ENCODE results near the gene ECT2L.

The ECT2L gene

GRCh38 chr6:138830248-138830647 is 34.4 kb downstream of the ECT2L start:
- H3K9ac ChIP-seq (ENCODE audit: insufficient read length) = no peak overlapping the region
- H3K4me3 ChIP-seq = no peak overlapping the region
- no peaks in the 10 kb centered on the region for H3K9me3 ChIP-seq (ENCODE audit: low read depth, low read length)
- no peak overlapping the region for H3K27ac ChIP-seq
- H3K36me3 ChIP-seq (ENCODE audit: insufficient read depth, low read length) = no peaks in the 10 kb centered on the region
- no peak for TF ChIP-seq EZH2 (IDR thresholded peaks at IDR 0.05)
- TF ChIP-seq POLR2AphosphoS5 (IDR thresholded peaks at IDR 0.05; ENCODE audit: borderline replicate concordance, low read depth, low read length) = no peak
- TF ChIP-seq FOXP2 (optimal IDR thresholded peaks at IDR 0.05; ENCODE audit: control extremely low read depth, extremely low read length, insufficient read depth) = no peak
- DNase-seq (ENCODE audit: low read depth, low spot score) = no peak

DNA sequence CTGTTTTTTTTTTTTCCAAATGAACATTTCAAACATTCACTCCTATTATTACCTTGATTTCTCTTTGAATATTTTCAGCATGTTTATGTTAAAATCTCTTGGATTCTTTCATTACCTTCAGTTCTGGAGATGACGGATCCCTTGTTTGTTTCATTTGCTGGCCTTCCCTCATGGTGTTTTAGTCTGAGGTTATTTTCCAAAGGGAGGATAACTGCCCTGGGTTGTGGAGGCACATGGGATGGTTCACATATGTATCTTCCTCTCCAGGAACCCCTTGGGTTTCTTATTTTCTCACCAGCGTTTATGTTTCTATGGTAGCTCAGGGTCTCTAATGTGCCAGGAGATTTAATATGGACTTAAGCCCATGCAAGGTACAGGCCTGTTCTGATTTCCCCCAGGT is 36.3 kb downstream of the ECT2L start:
- H3K27ac ChIP-seq = no peak overlapping the region
- no peak overlapping the region for H3K4me3 ChIP-seq
- no peak for TF ChIP-seq FOXP2 (optimal IDR thresholded peaks at IDR 0.05; ENCODE audit: control extremely low read depth, extremely low read length, insufficient read depth)
- TF ChIP-seq POLR2AphosphoS5 (IDR thresholded peaks at IDR 0.05; ENCODE audit: borderline replicate concordance, low read depth, low read length) = no peak
- no peak for TF ChIP-seq EZH2 (IDR thresholded peaks at IDR 0.05)
- no peak for DNase-seq (ENCODE audit: low read depth, low spot score)
- no peaks in the 10 kb centered on the region for H3K9me3 ChIP-seq (ENCODE audit: low read depth, low read length)
- H3K9ac ChIP-seq (ENCODE audit: insufficient read length) = no peak overlapping the region
- no peaks in the 10 kb centered on the region for H3K36me3 ChIP-seq (ENCODE audit: insufficient read depth, low read length)

DNA sequence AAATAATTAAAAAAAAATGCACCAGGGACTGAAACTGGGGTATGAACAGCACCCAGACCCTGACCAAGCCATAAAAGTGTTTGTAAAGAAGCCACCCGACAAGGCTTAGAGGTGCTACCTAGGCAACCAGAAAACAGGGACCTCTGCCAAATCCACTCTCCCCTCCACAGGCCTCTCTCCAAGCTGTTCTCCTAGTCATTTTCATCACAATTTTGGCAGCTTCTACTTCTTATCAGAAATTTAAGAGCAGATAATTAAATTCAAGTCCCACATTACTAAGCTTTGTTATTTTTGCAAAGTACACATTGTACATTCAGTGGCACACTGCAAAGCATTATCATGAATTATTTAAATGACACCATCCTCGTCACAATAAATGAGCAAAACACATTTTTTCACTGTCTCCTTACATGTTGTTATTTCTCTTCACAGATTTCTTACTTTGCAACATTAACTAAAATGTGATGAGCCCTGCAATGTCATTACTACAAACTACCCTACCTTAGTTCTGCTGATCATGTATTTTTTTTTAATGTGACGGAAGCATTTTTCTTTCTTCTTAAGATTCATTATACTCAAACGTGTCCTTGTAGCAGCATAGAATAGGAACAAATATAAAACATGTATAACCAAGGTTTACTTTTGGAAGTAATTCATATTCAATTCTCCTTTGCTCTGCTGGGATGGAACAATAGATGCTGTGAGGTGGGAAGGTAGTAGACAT is 38.1 kb downstream of the ECT2L start:
- Histone ChIP-seq H3K4me3 (no peak overlapping the region), H3K9ac (ENCODE audit: insufficient read length) (no peak overlapping the region), H3K27ac (no peak overlapping the region), H3K36me3 (ENCODE audit: insufficient read depth, low read length) (no peaks in the 10 kb centered on the region), H3K9me3 (ENCODE audit: low read depth, low read length) (no peaks in the 10 kb centered on the region)
- no peak for DNase-seq (ENCODE audit: low read depth, low spot score)
- TF ChIP-seq POLR2AphosphoS5 (IDR thresholded peaks at IDR 0.05; ENCODE audit: borderline replicate concordance, low read depth, low read length) = no peak
- TF ChIP-seq FOXP2 (optimal IDR thresholded peaks at IDR 0.05; ENCODE audit: control extremely low read depth, extremely low read length, insufficient read depth) = no peak
- TF ChIP-seq EZH2 (IDR thresholded peaks at IDR 0.05) = no peak

- Histone ChIP-seq H3K4me3 (no peak overlapping the region), H3K27ac (no peak overlapping the region), H3K36me3 (ENCODE audit: insufficient read depth, low read length) (no peaks in the 10 kb centered on the region), H3K9ac (ENCODE audit: insufficient read length) (no peak overlapping the region), H3K9me3 (ENCODE audit: low read depth, low read length) (no peaks in the 10 kb centered on the region)
- no peak for TF ChIP-seq EZH2 (IDR thresholded peaks at IDR 0.05)
- TF ChIP-seq POLR2AphosphoS5 (IDR thresholded peaks at IDR 0.05; ENCODE audit: borderline replicate concordance, low read depth, low read length) = no peak
- no peak for TF ChIP-seq FOXP2 (optimal IDR thresholded peaks at IDR 0.05; ENCODE audit: control extremely low read depth, extremely low read length, insufficient read depth)
- no peak for DNase-seq (ENCODE audit: low read depth, low spot score)
These were observed 41.4 kb downstream of the ECT2L start for GRCh38 chr6:138837246-138837645.

GRCh38 chr6:138844192-138844591 is 48.3 kb downstream of the ECT2L start:
- no peak overlapping the region for H3K27ac ChIP-seq
- no peak for TF ChIP-seq POLR2AphosphoS5 (IDR thresholded peaks at IDR 0.05; ENCODE audit: borderline replicate concordance, low read depth, low read length)
- TF ChIP-seq FOXP2 (optimal IDR thresholded peaks at IDR 0.05; ENCODE audit: control extremely low read depth, extremely low read length, insufficient read depth) = no peak
- TF ChIP-seq EZH2 (IDR thresholded peaks at IDR 0.05) = no peak
- no peaks in the 10 kb centered on the region for H3K9me3 ChIP-seq (ENCODE audit: low read depth, low read length)
- no peak for DNase-seq (ENCODE audit: low read depth, low spot score)
- no peak overlapping the region for H3K9ac ChIP-seq (ENCODE audit: insufficient read length)
- H3K4me3 ChIP-seq = no peak overlapping the region
- no peaks in the 10 kb centered on the region for H3K36me3 ChIP-seq (ENCODE audit: insufficient read depth, low read length)

GRCh38 chr6:138847884-138848283 is 52.0 kb downstream of the ECT2L start:
- TF ChIP-seq FOXP2 (optimal IDR thresholded peaks at IDR 0.05; ENCODE audit: control extremely low read depth, extremely low read length, insufficient read depth) (no peak), EZH2 (IDR thresholded peaks at IDR 0.05) (no peak), POLR2AphosphoS5 (IDR thresholded peaks at IDR 0.05; ENCODE audit: borderline replicate concordance, low read depth, low read length) (no peak)
- DNase-seq (ENCODE audit: low read depth, low spot score) = no peak

DNA sequence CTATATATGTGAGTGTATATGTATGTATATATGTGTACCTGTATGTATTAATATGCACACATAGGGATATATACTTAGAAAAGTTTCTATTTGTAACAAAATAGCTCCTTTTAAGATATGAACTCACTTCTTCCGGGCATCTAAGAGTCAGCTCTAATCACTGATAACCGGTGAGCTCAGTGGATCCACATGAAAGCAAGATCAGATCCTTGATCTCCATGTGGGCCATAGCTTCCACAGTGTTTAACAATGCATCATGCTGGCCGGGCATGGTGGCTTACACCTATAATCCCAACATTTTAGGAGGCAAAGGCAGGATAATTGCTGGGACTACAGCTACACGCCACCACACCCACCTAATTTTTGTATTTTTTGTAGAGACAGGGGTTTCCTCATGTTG is 52.6 kb downstream of the ECT2L start:
- no peak for TF ChIP-seq POLR2AphosphoS5 (IDR thresholded peaks at IDR 0.05; ENCODE audit: borderline replicate concordance, low read depth, low read length)
- no peak for TF ChIP-seq EZH2 (IDR thresholded peaks at IDR 0.05)
- no peak for TF ChIP-seq FOXP2 (optimal IDR thresholded peaks at IDR 0.05; ENCODE audit: control extremely low read depth, extremely low read length, insufficient read depth)
- Histone ChIP-seq H3K4me3 (no peak overlapping the region), H3K9ac (ENCODE audit: insufficient read length) (no peak overlapping the region), H3K9me3 (ENCODE audit: low read depth, low read length) (no peaks in the 10 kb centered on the region), H3K27ac (no peak overlapping the region), H3K36me3 (ENCODE audit: insufficient read depth, low read length) (no peaks in the 10 kb centered on the region)
- no peak for DNase-seq (ENCODE audit: low read depth, low spot score)

More at GRCh38 chr6:138847884-138848283, 52.0 kb downstream of the ECT2L start:
- no peak overlapping the region for H3K4me3 ChIP-seq
- H3K9ac ChIP-seq (ENCODE audit: insufficient read length) = no peak overlapping the region
- no peak overlapping the region for H3K27ac ChIP-seq
- no peaks in the 10 kb centered on the region for H3K36me3 ChIP-seq (ENCODE audit: insufficient read depth, low read length)
- no peaks in the 10 kb centered on the region for H3K9me3 ChIP-seq (ENCODE audit: low read depth, low read length)

- no peak overlapping the region for H3K27ac ChIP-seq
- no peak overlapping the region for H3K9ac ChIP-seq (ENCODE audit: insufficient read length)
- H3K9me3 ChIP-seq (ENCODE audit: low read depth, low read length) = no peaks in the 10 kb centered on the region
- no peak overlapping the region for H3K4me3 ChIP-seq
- H3K36me3 ChIP-seq (ENCODE audit: insufficient read depth, low read length) = no peaks in the 10 kb centered on the region
- no peak for DNase-seq (ENCODE audit: low read depth, low spot score)
- TF ChIP-seq POLR2AphosphoS5 (IDR thresholded peaks at IDR 0.05; ENCODE audit: borderline replicate concordance, low read depth, low read length) (no peak), EZH2 (IDR thresholded peaks at IDR 0.05) (no peak), FOXP2 (optimal IDR thresholded peaks at IDR 0.05; ENCODE audit: control extremely low read depth, extremely low read length, insufficient read depth) (no peak)
These were observed 53.9 kb downstream of the ECT2L start for GRCh38 chr6:138849791-138850190.

DNA sequence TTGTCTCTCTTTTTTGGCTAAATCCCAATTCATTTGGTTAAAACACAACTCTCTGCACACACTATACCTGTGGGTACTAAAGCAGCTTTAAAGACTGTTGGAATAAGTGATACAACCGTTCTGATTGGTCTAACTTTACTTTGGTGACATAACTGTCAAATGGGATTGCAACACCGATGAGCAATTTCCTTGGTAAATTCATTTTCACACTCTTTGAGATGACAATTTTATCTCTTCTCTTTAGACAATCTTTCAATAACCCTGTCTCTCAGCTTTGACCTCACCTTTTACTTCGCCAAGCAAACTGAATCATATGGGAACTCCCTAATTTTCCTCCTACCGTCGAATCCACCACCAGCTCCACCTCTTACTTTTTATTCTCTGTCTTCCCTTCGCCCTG is 60.8 kb downstream of the ECT2L start:
- no peak for DNase-seq (ENCODE audit: low read depth, low spot score)
- H3K4me3 ChIP-seq = no peak overlapping the region
- no peaks in the 10 kb centered on the region for H3K36me3 ChIP-seq (ENCODE audit: insufficient read depth, low read length)
- no peaks in the 10 kb centered on the region for H3K9me3 ChIP-seq (ENCODE audit: low read depth, low read length)
- TF ChIP-seq FOXP2 (optimal IDR thresholded peaks at IDR 0.05; ENCODE audit: control extremely low read depth, extremely low read length, insufficient read depth) (no peak), POLR2AphosphoS5 (IDR thresholded peaks at IDR 0.05; ENCODE audit: borderline replicate concordance, low read depth, low read length) (no peak), EZH2 (IDR thresholded peaks at IDR 0.05) (no peak)
- no peak overlapping the region for H3K27ac ChIP-seq
- no peak overlapping the region for H3K9ac ChIP-seq (ENCODE audit: insufficient read length)
